RCC 7860 (cell line): ENCODE data around the gene STEAP1B.
"Not testable (repeated sequence)": the region's sequence is repeated elsewhere in the genome, so short reads cannot be mapped to it uniquely, and the experiment has no call there.

Experiments used
- DNase-seq: peaks from one replicate; pipeline ENCODE4 v3.0.0-alpha.2; 2015; ENCODE audit warnings: low spot score
- FAIRE-seq: peaks from 2 replicates; lab custom pipeline; 2012; peaks lifted over from hg19 to GRCh38; lab: Jason Lieb, UNC

Gene STEAP1B

DNA sequence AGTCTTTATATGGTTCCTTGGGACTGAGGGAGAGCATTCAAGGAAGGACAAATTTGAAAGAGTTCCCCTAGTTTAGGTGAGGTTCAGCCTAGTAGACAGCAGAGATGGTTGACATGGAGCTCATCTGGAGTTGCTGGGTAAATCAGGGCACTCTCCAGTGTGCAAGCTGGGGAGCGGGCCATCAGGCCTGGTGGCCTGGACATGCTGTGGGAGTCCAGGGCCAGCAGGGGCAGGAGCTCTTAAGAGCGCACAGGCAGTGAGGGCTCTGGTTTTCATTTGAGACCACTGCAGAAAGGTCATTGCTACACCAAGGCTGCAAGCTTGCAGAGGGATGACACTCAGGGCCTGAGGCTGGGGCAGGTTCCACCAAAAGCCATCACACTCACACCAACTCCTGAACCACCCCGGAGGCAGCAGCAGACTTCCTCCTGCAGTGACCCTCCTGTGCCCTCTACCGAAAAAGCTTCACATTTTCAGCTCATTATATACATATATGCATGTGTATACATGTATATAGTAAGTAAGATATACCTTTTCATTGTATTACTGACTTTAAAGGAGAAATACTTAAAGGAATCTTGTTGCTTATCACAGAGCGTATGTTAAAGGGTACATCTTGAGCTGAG, 39.5 kb downstream of the STEAP1B start:
- no peak for FAIRE-seq
- DNase-seq = no peak

DNA sequence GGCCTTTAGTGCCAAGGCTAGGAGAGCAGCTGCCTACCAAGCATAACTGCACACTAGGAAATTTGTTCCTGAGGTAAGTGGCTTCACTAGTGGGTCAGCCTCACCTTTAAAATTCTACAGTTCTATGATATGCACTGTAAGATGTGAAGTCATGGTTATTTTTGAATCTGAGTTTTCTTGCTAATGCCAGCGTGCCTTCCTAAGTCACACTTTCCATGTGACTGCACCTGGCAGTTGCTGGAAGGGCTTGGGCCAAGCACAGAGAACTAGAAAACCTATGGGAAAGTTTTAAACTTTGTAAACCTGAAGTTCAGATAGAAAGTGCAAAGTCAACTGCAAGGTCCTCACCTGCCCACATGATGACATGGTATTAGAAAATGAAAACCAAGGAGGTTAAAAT, 42.5 kb downstream of the STEAP1B start:
- FAIRE-seq = no peak
- DNase-seq = no peak

DNA sequence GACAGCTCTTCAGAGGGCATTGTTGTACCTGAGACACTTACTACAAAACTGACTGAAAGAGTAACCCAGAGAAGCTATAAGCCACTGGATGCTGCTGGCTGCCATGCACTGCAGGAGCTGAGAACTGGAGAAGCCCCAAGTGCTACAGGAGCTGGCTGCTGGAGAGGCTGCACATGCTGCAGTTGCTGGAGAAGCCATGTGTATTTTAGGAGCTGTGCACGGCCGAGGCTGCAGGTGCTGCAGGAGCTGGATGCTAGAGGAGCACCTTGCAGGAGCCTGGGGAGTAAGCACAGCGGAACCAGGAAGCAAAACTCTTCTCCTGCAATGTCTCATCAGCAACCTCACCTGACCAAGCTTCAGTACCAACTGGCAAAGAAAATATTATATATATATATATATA, 45.5 kb downstream of the STEAP1B start:
- DNase-seq (no peak), FAIRE-seq (no peak)

DNA sequence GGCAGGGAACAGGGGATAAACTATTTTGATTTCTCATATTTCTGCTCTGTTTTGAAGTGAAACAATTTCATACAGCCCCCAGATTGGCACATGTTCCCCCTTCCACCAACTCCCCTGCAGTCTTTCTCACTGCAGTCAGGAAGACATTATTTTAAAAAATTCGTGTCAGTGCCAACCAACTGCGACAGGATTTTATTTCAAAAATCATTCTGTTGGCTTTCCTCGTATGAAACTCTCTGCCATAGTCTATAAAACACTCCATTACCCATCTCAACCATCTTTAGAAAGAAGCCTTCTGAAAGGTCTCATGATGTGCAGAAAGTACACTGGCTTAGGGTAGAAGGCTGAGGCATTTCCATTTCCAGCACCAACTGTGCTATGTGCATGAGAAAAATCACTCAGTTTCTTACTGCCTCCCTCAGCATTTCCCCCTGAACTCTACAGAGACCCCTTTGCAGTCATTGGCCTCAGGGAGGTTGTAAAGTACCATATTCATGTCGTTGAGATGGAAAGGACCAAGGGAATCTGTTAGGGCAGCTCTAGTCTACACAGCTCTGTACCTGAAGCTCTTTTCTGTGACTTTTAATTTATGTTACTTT, 46.9 kb downstream of the STEAP1B start:
- DNase-seq = no peak
- FAIRE-seq = no peak

DNA sequence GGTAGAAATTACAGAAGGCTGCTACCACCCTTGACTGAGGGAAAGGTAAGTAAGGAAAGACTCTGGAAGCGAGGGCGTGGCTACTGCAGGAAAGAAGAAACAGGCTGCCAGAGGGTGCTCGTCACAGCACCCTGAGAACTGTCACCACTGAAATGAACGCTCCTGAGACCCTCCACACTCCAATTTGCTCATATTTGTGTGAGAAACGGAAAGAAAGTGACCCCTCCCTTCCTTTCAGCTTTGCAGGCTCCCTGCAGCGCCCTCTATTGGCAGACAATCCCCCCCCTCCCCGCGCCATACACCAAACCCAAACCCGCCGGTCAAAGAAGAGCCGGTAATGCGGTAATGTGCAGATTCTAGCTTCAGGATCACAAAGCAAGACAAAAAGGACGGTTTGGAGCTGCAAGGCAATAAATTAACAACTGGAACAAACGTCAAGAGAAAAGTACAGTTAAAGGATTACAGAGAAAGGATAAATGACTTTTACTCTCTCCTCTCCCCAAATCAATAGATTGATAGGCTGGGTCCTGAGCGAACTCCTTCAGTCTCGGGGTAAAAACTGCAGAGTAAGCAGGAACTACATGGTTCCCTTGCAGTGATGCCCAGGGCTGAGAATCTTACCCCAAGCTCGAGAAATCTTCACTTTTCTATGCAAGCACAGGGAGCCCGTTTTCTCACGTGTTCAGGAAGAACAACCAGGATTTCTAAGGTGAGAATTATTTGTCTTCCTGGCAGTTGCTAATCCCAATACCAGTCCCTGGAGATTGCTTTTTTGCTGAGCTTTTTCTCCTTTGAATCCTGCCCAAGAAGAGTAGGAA, 47.6 kb downstream of the STEAP1B start:
- FAIRE-seq (no peak), DNase-seq (no peak)

DNA sequence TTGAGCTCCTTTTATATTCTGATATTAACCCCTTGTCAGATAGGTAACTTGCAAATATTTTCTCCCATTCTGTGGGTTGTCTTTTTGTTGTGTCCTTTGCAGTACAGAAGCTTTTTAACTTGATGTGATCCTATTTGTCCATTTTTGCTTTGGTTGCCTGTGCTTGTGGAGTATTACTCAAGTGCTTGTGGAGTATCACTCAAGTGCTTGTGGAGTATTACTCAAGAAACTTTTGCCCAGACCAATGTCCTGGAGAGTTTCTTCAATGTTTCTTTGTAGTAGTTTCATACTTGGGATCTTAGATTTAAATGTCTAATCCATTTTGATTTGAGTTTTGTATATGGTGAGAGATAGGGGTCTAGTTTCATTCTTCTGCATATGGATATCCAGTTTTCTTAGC, 50.0 kb downstream of the STEAP1B start:
- not testable (repeated sequence) for DNase-seq, FAIRE-seq

DNA sequence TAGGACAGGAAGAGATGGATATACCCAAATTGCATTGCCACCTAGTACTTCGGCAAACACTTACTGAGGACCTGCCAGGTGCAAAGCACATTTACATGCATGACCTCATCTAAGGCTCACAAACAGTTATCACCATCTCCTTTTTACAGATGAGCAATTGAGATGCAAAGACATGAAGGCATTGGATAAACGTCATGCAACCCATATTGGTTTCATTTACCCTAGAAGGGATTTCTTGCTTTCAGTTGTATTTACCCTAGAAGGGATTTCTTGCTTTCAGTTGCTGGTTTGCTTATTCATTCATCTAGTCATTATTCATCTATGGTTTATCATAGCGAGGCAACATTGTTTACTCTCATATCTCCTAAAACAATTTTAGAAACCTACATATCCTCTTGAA, 52.2 kb downstream of the STEAP1B start:
- FAIRE-seq = no peak
- DNase-seq = no peak

DNA sequence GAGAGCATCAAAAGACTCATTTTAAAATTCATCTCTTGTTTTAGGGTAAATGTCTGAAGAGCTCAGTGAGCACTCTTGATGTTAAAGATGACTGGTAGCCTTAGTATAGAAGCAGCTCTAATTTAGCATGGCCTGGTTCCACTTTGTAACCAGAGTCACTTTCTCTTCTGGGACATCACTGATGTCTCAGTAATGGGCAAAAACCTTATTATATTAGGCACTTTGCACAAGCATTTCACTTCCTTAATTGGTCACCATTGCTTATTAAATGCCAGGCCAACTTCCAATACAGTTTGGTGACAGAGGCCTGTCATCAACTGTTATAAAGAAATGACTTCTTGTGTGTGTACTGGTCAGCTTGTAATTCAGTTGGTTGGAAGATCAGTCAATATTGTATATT, 53.0 kb downstream of the STEAP1B start:
- DNase-seq (no peak), FAIRE-seq (no peak)

DNA sequence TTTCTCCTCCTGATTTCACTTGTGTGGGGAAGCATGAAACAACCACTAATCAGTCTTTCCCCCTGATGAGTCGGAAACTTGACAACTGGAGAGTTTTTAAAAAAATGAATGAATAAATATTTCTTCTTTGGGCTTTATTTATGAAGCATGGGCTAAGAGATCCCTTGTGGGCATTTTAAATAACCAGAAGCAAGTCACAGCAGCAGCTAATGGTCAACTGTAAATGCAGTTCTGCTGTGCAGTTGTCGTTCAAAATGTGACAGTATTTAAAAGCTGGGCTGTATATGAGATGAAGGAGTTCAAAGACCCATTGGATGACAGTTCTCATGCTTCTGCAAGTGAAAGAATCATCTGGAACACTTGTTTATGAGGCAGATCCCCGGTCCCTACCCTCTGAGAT, 54.1 kb downstream of the STEAP1B start:
- DNase-seq (no peak), FAIRE-seq (no peak)

DNA sequence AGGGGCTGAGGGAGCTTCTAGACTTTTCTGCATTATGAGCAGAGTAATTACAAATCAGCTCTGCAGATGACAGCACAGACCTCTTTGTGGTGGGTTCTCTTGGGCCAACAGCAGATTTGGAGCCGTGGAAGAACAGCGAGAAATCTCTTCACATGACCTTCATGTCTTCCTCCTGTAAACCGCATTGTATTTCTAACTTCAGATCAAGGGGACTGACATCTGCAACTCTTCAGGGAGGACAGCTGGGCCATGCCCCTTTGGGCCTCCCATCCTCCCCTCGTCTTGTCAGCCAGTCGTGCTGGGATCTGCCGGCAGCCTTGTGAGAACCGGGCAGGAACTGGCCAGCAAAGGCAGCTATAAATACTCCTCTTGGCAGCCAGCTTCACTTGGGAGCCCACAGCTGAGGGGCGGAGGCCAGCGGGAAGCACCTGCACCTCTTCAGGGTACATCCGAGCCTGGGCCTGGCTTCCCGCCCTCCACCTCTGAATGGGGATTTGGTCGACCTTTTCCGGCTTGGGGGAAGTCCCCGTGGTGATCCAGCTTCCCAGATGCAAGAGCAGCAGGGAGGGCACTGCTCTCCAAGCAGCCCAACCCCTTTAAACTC, 54.7 kb downstream of the STEAP1B start:
- FAIRE-seq = no peak

DNA sequence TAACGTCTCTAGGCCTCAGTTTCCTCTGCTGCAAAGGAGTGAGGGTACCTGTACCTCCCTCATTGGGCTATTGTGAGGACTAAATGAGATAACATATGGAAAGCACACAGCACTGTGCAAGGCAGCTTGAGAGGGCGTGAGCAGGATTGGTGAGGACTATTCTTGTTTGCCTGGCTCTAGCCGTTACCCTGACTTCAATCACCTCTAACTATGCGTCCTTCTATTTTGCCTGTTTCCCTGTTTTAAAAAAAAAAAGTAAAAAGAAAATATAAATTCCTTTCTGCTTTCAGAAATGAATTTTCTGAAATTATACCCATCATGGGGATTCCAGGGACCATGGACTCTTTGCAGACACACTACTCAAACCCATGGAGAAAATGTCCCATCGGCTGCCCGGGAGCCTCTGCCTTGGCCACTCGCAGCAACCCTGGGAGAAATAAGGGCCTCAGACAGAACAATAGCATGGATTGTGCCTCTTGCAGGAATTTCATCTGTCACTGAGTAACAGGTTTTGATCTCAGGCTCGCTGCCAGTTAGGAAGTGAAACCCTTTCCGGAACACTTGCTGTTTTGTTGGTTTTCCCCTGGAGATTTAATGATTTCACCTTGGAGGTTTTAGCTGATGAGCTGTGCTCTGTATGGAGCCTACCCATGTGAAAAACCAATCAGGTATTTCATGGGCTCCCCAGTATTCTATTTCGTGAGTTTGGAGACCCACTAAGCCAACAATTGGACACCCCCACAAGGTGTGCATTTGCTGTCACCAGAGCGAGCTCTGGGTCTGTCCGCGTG, 55.6 kb downstream of the STEAP1B start:
- no peak for DNase-seq
- no peak for FAIRE-seq

More for the DNA sequence above, 54.7 kb downstream of the STEAP1B start:
- no peak for DNase-seq

DNA sequence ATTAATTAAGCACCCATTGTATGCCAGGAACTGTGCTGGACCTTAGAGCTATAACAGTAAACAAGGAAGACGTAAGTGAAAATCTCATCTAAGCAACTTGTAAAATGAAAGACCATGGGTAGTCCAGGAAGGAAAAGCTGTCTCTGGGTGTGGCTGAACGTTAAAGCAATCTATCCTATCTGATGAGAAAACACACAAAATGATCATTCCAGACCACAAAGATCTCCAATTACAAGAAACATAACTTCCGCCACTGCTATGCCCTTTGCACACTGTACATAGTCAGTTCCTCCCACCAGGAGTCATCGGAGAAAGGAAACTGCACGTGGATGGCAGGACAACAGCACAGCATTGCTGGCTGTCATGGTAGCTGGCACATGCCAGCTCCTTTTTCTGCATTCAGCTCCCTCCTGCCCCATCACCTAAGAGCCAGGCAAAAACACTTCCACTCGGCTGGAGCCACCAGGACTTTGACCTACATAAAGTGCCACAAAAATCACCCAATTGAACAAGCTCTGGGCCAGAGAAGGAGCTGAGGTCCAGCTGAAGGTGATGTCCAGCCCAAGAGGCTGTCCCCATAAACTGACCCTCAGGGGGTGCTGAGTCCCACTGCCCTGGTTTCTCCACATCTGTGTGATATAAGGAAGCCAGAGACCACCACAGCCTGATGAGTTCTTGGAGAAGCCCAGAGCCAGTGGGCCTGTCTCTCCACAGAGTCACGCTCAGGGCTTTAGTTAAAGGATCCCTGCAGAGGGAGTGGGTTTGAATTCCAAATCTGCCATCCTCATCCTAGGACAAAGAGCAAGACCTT, 56.4 kb downstream of the STEAP1B start:
- FAIRE-seq (no peak), DNase-seq (no peak)

DNA sequence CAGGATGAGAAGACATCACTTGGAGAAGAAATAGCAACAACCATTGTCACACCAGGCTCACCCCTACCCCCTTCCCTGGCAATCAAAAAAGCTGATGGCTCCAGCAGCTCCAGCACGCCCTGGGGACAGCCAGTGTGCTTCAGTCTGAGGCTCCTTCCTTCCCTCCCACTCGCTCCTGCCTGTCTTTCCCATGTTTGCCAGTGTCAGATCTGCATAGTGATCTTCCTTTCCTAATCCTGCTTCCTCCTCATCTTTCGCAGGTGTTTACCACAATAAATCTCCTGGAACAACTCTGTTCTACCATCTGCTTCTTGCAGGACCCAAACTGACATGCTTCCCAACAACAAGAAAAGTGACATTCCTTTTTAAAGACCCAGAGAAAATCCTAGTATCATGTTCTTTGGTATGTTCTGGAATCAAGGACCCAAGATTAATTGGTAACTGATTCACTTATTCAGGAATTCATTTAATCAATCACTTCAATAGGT, 57.1 kb downstream of the STEAP1B start:
- FAIRE-seq (no peak), DNase-seq (no peak)

DNA sequence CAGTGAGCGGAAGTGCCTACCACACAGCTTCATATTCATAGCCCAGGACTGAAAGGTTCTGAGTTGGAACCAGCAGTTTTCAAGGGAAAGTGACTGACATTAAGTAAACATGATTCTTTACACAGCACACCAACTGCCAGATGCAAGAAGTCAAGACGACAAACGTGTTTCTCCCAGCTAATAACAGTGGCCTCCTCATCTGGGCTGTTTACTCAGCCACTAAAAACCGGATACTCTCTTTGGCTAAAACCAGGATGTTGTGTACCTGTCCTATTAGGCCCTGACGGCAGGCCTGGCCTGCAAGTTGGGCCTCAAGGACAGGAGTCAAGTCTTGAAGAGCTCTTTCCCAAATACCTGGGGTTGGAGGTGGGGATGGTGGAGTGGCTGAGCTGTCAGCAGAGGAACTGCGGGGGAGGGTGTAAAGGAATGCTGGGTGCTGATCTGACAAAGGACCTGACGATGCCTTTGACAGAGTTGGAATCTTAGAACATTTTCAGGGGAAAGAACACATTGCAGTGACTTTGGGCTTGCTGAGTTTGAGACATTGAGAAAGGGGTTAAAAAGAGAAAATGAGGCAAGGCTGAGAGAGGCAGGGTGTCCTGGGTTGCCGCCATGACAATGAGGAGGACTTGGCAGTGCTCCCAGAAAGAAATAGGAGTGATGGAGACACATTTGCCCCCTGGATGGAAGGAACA, 57.7 kb downstream of the STEAP1B start:
- no peak for FAIRE-seq
- no peak for DNase-seq

DNA sequence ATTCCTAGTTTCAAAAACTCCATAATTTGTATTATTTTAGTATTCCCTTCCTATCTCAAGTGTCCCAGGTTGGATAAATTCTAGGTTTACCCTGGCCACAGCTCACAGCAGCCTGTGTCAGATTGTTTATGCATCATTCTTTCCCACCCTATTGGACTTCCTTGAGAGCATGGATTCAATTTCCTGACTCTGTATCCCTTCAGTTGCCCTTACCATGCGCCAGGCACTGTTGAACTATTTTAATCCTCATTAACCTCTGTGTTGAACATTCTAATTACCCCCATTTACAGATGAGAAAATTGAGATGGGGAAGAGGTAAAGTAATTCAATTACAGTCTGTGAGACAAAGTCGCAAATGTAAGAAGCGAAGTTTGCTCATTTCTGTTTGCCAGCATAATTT, 58.8 kb downstream of the STEAP1B start:
- DNase-seq (no peak), FAIRE-seq (no peak)

DNA sequence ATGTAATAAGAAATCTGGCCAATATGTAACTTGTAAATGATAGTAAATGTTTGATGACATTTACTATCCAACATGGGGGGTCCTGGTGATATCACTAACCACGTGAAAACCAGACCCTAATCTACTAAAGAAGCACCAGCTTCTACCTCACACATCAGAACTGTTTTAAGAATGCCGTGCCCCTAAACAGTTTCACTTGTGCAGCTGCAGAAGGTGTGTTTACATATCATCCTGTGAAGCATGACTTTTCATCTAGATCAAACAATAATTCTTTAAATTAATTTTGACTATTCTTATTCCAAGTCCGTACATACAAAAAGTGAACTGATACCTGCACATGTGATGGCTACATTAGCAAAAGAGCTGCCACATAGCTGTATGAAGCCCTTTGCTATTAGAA, 61.0 kb downstream of the STEAP1B start:
- DNase-seq (no peak), FAIRE-seq (no peak)

DNA sequence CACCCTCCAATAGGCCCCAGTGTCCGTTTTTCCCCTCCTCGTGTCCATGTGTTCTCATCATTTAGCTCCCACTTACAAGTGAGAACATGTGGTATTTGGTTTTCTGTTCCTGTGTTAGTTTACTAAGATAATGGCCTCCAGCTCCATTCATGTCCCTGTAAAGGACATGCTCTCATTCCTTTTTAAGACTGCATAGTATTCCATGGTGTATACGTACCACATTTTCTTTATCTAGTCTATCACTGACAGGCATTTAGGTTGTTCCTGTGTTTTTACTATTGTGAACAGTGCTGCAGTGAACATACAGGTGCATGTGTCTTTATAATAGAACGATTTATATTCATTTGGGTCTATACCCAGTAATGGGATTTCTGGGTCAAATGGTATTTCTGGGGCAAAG, 63.4 kb downstream of the STEAP1B start:
- not testable (repeated sequence) for FAIRE-seq, DNase-seq

DNA sequence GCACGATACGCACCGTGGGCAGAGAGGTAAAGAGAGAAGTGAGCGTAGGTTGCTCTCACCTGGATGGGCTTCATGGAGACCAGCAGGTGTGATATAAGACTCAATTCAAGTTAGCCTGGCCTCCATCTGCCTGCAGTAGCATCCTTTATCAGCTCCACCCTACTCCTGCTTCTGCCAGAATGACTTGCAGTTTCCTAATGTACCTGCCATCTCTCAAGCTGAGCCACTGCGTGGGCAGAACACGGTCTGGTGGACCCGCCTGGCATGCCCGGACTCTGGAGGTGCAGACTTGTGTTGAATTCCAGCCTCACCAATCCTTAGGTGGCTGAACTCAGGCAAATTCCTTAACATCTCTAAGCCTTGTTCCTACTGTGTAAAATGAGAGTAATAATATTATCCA, 64.3 kb downstream of the STEAP1B start:
- no peak for FAIRE-seq
- no peak for DNase-seq

DNA sequence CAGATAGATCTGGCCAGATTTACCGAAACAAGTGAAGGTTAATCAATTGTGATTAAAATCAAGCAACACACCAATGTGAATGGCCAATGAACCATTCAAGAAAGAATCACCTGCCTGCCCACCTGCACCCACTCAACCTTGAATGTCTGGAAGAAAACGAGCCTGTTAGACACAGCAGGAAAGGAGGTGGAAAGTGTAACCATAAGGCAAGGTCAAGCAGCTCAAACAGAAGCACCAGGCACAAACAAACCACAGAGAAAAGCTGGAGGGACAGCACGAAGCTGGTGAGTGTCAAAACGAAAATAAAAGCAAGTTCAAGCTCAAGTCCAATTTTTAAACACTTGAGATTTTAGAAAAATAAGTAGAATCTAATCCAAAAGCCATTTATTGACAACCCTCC, 64.9 kb downstream of the STEAP1B start:
- DNase-seq (no peak), FAIRE-seq (no peak)
